WI38 (cell line): ENCODE results near the gene PPP2R5C.

Experiments used
- H3K4me3 ChIP-seq: 2 replicates; pipeline ENCODE4 v1.5.1; 2011; ENCODE audit warnings: low read depth, mild to moderate bottlenecking, control low read depth, low read length
- TF ChIP-seq, protein P1 (sequence below): IDR thresholded peaks from 2 replicates; pipeline ENCODE4 v1.5.1; 2012; ENCODE audit warnings: low read depth, mild to moderate bottlenecking, control low read depth, low read length

The PPP2R5C gene

GRCh38 chr14:101754893-101755292 lies 6.6 kb upstream of the PPP2R5C start:
- TF ChIP-seq, protein P1, sequence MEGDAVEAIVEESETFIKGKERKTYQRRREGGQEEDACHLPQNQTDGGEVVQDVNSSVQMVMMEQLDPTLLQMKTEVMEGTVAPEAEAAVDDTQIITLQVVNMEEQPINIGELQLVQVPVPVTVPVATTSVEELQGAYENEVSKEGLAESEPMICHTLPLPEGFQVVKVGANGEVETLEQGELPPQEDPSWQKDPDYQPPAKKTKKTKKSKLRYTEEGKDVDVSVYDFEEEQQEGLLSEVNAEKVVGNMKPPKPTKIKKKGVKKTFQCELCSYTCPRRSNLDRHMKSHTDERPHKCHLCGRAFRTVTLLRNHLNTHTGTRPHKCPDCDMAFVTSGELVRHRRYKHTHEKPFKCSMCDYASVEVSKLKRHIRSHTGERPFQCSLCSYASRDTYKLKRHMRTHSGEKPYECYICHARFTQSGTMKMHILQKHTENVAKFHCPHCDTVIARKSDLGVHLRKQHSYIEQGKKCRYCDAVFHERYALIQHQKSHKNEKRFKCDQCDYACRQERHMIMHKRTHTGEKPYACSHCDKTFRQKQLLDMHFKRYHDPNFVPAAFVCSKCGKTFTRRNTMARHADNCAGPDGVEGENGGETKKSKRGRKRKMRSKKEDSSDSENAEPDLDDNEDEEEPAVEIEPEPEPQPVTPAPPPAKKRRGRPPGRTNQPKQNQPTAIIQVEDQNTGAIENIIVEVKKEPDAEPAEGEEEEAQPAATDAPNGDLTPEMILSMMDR = no peak
- H3K4me3 ChIP-seq = no peak overlapping the region

DNA sequence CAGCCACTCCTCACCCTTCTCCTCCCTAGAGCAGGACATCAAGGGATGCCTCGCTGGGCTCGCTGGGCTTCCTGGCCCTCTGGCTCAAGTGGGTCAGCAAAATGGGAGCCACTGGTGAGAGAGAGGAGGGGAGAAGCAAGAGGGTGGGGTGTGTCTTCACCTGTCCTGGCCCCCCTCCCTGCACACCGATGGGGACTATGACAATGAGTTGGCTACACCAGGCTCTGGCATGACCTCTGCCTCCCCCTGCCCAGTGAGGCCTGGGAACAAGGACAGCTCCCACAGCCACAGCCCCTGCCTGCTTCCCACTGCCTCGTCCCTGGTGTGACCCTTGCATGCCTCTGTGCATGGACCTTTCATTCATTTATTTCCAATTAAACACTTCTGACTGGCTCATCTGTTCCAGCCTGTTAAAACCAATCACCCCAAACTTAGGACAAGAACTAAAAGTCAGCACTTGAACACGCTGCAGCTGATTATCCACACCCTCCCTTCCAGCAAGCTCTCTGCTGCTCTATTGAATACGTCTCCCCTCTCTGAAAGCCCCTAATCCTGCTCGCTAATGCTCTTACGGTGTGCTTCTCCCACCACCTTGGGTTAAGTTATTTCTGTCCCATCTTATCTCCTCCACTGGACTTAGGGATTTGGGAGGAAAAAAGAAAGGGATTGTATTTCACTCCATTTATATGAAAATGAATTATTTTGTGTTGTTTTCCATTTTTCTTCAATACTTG lies 5.8 kb upstream of the PPP2R5C start:
- TF ChIP-seq, protein P1 = no peak
- no peak overlapping the region for H3K4me3 ChIP-seq

GRCh38 chr14:101757064-101757838 lies 4.3 kb upstream of the PPP2R5C start:
- TF ChIP-seq, protein P1 = no peak

GRCh38 chr14:101757839-101758211 lies 3.7 kb upstream of the PPP2R5C start:
- no peak overlapping the region for H3K4me3 ChIP-seq
- TF ChIP-seq, protein P1 = no peak

More at GRCh38 chr14:101757064-101757838, 4.3 kb upstream of the PPP2R5C start:
- H3K4me3 ChIP-seq = no peak overlapping the region

- no peak overlapping the region for H3K4me3 ChIP-seq
- TF ChIP-seq, protein P1 = no peak
Observed at GRCh38 chr14:101758913-101759593, 2.5 kb upstream of the PPP2R5C start.

DNA sequence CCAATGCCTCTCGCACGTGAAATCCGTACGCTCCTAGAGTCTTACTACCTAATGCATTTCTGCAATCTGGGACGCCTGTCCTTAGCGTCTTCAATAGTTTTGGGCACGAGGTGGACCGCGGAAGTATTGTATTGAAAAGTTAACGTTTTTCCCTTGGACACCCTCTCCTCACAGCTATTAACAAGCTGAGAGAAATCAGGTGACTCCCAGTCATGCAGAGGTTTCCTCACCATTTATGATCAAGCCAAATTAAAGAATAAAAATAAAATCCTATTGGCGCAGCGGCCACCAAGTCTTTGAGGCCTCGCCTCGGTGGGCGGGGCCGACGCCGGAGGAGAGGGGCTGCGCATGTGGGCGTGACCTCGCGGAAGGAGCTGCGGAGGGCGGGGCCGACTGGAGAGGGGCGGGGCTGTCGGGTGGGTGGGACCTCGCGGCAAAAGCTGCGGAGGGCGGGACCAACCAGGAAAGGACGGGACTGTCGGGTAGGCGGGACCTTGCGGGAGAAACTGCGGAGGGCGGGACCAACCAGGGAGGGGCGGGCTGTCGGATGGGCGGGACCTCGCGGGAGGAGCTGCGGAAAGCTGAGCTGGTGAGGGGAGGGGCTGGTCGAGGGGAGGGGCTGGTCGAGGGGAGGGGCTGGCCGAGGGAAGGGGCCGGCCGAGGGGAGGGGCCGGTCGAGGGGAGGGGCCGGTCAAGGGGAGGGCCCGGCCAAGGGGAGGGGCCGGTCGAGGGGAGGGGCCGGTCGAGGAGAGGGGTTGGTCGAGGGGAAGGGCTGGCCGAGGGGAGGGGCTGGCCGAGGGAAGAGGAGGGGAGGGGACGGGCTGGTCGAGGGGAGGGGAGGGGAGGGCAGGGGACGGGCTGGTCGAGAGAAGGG lies 1.1 kb upstream of the PPP2R5C start:
- peak overlapping the region; percentile 89 for H3K4me3 ChIP-seq
- TF ChIP-seq, protein P1 = no peak
